IPS-18c (cell line): ENCODE measurements around the gene ZBED4.

Experiments
- H3K4me3 ChIP-seq: 2 replicates; pipeline ENCODE4 v1.7.0; 2013; ENCODE audit warnings: low read depth, mild to moderate bottlenecking, low read length, moderate library complexity; ENCODE audit not compliant: insufficient read depth
- H3K9me3 ChIP-seq: one replicate; pipeline ENCODE4 v1.6.1; 2013; ENCODE audit warnings: mild to moderate bottlenecking, low read length, moderate library complexity; ENCODE audit not compliant: control insufficient read depth, insufficient read depth

The ZBED4 gene

GRCh38 chr22:49921508-49922278, 68.0 kb downstream of the ZBED4 start:
- Histone ChIP-seq H3K9me3 (no peaks in the 10 kb centered on the region), H3K4me3 (no peak overlapping the region)

GRCh38 chr22:49922484-49922883, 68.8 kb downstream of the ZBED4 start:
- Histone ChIP-seq H3K9me3 (no peaks in the 10 kb centered on the region), H3K4me3 (no peak overlapping the region)

GRCh38 chr22:49922926-49923325, 69.3 kb downstream of the ZBED4 start:
- no peak overlapping the region for H3K4me3 ChIP-seq
- no peaks in the 10 kb centered on the region for H3K9me3 ChIP-seq

GRCh38 chr22:49923445-49923844, 69.8 kb downstream of the ZBED4 start:
- no peak overlapping the region for H3K4me3 ChIP-seq

GRCh38 chr22:49924113-49924833, 70.6 kb downstream of the ZBED4 start:
- H3K4me3 ChIP-seq = no peak overlapping the region
- H3K9me3 ChIP-seq = no peaks in the 10 kb centered on the region

More at GRCh38 chr22:49923445-49923844, 69.8 kb downstream of the ZBED4 start:
- no peaks in the 10 kb centered on the region for H3K9me3 ChIP-seq

- H3K9me3 ChIP-seq = no peaks in the 10 kb centered on the region
- H3K4me3 ChIP-seq = no peak overlapping the region
Observed at GRCh38 chr22:49925525-49926128, 72.0 kb downstream of the ZBED4 start.

GRCh38 chr22:49926916-49927315, 73.3 kb downstream of the ZBED4 start:
- H3K4me3 ChIP-seq = no peak overlapping the region
- H3K9me3 ChIP-seq = no peaks in the 10 kb centered on the region

GRCh38 chr22:49927483-49928184, 74.0 kb downstream of the ZBED4 start:
- Histone ChIP-seq H3K4me3 (no peak overlapping the region), H3K9me3 (no peaks in the 10 kb centered on the region)

GRCh38 chr22:49928185-49928495, 74.5 kb downstream of the ZBED4 start:
- H3K4me3 ChIP-seq = no peak overlapping the region
- no peaks in the 10 kb centered on the region for H3K9me3 ChIP-seq

GRCh38 chr22:49928555-49929210, 75.0 kb downstream of the ZBED4 start:
- H3K4me3 ChIP-seq = no peak overlapping the region
- H3K9me3 ChIP-seq = no peaks in the 10 kb centered on the region

GRCh38 chr22:49929211-49929979, 75.8 kb downstream of the ZBED4 start:
- Histone ChIP-seq H3K4me3 (no peak overlapping the region; the same call in 1 of the 2 replicates), H3K9me3 (no peaks in the 10 kb centered on the region)

GRCh38 chr22:49929994-49930575, 76.4 kb downstream of the ZBED4 start:
- Histone ChIP-seq H3K4me3 (no peak overlapping the region), H3K9me3 (no peaks in the 10 kb centered on the region)

GRCh38 chr22:49930596-49931412, 77.2 kb downstream of the ZBED4 start:
- no peak overlapping the region for H3K4me3 ChIP-seq

GRCh38 chr22:49933236-49934159, 79.9 kb downstream of the ZBED4 start:
- H3K4me3 ChIP-seq = no peak overlapping the region

More at GRCh38 chr22:49930596-49931412, 77.2 kb downstream of the ZBED4 start:
- no peaks in the 10 kb centered on the region for H3K9me3 ChIP-seq

More at GRCh38 chr22:49933236-49934159, 79.9 kb downstream of the ZBED4 start:
- H3K9me3 ChIP-seq = no peaks in the 10 kb centered on the region
